Measurements from ENCODE around the gene SYNCRIP.
A peak's percentile ranks its signal among the peaks of the same experiment; 100 is the strongest.
"Not testable (repeated sequence)": the region's sequence is repeated elsewhere in the genome, so short reads cannot be mapped to it uniquely, and the experiment has no call there.

Gene SYNCRIP

DNA sequence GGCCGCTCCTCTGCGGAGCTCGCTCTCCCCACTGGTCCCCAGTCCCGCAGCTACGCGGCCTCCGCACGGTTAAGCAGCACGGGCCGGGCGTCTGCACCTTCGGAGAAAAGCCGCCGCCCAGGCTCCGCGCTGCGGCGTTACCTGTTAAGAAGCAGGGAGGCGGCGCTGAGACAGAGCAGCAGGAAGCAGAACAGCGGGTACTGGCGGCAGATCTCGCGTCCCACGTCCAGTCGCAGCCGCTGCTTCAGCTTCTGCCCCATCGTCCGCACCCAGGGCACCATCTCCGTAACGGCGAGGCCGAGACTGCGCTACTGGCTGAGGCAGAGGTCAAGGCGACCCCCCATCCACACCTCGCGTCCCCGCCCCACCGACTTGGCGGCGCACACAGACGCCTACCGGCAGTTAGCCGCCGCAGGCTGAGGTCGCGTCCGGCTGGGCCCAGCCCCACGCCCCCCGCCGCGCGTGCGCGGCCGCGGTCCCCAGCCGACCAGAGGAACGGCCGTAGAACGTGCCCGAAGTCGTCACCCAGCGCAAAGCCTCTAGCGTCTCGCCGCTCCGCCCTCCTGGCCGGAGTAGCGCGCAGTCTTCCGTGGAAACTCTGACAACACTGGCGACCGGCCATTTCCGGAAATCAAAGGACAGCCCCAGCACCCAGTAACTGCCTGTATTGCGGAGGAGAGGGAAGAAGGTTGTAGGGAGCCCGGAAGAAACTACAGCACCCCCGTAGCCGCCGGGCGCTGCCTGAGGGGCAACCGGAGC, 49.1 kb downstream of the SYNCRIP start, which contains the start of gene SNX14:
Gene SNX14 (minus strand): TSS at position 421 of the 759 bp plus-strand sequence. CDS start 140 bp downstream, at position 281.
- peak; percentile 36 for DNase-seq

DNA sequence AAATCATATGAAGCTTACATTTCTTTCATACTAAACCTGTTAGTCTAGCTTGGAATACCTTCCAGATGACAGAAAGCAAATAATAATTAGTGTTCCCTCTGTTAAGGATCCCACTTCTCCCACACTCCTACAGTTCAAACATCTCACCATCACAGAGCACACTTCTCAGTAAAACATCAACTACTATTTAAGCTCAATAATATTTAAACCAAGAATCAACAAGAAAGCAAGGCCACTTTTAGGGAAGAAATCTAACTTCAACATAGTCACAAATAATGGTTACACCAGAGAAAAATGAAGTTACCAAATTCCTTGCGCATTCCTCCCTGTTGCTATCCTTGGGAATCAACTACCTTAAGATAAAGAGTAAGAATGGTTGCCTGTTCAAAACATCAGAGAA, 50.7 kb downstream of the SYNCRIP start:
- DNase-seq = no peak

DNA sequence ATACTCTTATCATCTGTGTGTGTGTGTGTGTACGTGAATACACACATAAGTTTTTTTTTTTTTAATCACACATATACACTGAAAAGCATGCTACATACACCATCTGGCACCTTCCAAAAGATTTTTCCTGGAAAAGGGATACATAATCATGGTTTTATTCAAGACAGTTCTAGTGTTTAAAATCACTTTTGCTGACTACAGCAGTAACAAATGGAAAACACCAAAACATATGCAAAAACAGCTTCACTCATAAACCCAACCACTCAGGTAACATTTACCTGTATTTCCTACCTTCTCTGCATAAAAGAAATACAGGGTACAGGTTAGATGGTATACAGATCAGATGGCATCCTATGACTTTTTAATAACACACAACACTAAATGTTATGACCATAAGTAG, 51.5 kb downstream of the SYNCRIP start:
- DNase-seq = no peak

DNA sequence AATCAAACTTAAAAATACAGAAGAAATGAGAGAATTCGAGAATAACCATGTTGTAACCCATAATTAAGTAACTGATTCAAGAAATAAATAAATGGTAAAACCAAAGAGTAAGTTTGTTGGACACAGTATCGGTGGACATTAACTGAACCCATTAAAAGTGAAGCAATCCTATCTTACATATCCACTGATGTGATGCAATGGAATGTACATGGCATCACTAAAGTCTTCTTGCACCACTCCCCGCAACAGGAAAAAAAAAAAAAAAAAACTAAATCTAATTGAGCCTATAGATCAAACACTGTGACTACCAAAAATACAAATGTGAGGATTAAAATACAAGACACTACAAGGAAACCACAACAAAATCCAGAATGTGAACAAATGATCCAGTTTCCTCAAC, 56.9 kb downstream of the SYNCRIP start:
- DNase-seq = no peak

DNA sequence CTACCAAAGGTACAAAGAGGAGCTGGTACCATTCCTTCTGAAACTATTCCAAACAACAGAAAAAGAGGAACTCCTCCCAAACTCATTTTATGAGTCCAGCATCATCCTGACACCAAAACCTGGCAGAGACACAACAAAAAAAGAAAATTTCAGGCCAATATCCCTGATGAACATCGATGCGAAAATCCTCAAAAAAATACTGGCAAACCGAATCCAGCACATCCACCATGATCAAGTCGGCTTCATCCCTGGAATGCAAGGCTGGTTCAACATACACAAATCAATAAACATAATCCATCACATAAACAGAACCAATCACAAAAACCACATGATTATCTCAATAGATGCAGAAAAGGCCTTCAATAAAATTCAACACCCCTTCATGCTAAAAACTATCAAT, 59.9 kb downstream of the SYNCRIP start:
- DNase-seq = not testable (repeated sequence)

DNA sequence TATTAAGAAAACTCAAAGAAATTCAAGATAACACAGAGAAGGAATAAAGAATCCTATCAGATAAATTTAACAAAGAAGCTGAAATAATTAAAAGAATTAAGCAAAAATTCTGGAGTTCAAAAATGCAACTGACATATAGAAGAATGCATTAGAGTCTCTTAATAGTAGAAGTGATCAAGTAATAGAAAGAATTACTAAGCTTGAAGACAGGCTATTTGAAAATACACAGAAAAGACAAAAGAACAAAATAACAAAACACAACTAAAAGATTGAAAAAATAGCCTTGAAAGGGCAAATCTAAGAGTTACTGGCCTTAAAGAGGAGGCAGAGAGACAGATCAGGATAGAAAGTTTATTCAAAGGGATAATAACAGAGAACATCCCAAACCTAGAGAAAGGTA, 61.1 kb downstream of the SYNCRIP start:
- DNase-seq = no peak

DNA sequence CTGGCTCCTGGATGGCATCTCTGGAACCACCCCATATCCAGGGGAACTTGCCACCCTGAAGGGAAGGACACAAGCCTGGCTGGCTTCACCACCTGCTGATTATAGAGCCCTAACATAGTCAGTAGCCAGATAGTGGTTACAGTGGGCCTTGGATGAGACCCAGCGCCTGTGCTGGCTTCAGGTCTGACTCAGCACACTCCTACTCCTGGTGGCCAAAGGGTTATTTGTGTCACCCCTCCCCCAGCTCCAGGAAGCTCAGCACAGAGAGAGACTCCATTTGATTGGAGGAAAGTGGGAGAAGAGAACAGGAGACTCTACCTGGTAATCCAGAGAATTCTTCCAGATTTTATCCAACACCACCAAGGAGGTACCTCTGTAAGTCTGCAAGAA, 61.8 kb downstream of the SYNCRIP start:
- DNase-seq = no peak

DNA sequence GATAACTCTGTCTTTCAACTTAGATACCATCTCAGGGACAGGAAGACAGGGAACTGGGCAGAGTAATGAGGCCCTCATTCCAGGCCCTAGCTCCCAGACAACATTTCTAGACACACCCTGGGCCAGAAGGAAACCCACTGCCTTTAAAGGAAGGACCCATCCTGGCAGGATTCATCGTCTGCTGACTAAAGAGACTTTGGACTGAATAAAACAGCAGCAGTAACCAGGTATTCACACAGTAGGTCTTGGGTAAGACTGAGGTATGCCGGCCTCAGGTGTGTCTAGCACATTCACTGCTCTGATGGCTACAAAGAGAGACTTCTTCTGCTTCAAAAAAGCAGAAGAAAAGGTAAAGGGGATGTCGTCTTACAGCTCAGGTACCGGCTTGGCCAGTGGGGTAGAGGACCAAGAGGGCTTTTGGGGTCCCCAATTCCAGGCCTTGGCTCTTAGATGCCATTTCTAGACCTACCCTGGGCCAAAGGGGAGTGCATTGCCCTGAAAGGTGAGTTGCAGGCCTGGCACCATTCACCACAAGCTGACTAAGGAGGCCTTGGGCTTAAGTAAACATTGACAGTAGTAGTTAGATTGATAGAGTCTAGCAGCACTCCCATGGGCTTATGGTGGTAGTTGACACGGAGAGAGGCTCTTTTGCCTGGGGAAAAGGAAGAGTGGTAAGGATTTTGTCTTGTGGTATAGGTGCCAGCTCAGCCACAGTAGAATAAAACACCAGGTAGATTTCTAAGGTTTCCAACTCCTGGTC, 62.4 kb downstream of the SYNCRIP start:
- DNase-seq = no peak

DNA sequence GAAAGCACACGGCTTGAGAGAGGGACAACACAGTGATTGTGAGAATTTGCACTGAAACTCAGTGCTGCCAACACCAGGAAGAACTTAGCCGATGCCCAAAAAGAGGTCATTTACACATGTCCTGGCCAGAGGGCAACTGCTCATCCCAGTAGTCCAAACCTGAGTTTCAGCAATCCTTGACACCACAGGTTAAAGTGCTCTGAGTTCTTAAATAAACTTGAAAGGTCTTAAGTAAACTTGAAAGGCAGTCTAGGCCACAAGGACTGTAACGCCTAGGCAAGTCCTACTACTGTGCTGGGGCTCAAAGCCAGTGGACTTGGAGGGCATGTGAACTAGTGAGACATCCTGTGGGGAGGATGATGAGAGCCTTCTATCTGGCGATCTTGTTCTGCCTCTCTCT, 63.1 kb downstream of the SYNCRIP start:
- no peak for DNase-seq

DNA sequence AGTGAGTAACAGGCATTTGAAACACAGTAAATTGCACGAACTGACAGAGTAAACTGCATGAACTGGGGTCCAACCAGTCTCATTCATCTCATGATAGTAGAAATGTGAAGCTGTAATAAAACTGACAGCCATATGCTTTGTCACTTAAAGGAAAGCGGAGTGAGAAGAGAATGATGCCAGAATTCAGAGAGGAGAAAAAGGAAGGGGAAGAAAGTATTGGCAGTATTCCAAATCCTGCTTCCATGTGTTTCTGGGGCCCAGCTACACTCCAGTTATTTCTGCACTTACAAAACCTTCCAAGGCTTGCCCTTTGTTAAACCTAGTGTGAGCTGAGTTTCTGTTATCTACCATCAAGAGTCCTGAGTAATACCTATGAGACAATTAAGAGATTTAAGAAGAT, 66.2 kb downstream of the SYNCRIP start:
- no peak for DNase-seq

DNA sequence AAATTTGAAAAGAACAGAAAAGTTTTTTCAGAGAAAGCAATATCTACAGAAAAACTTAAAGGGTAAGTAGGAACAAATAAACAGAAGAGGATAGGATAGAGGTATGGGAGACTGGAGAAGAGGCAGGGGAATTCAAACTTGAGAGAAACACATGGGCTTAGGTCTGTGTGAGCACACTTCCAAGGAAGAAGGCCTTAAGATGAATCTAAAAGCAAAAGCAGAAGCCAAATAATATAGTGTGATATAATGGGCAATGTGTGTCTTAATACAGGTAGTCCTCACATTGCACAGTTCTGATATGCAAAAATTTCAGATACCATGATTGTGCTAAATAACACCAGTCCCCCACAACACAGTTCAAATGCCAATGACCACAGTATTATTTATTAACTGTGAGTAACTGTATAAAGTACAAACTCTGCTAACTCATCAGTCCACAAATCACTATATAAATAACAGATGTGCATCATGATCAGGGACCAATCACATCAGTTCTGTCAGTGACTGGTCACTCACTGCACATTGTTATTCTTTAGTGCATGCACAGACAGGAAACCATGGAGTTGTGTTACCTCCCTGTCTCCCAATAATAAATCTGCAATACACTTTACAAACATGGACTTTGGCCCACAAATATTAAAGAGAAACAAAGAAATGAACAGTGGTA, 67.6 kb downstream of the SYNCRIP start:
- DNase-seq = no peak

DNA sequence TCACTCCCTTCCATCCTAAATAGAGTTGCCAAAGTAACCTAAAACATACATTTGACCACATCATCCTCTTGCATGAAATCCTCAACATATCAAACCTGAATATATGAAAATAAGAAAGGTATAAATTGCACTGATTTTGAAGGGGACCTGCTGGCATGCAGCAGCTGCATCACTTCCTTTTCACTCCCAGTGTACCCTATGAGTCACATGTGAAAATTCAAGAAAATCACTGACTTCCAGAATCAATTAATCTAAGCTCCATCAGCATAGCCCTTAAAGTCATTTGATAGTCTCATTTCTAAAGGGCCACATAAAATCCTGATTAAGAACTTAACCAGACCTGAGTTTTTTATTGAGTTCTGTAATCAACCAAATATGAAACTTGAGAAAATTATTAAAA, 73.4 kb downstream of the SYNCRIP start:
- no peak for DNase-seq

DNA sequence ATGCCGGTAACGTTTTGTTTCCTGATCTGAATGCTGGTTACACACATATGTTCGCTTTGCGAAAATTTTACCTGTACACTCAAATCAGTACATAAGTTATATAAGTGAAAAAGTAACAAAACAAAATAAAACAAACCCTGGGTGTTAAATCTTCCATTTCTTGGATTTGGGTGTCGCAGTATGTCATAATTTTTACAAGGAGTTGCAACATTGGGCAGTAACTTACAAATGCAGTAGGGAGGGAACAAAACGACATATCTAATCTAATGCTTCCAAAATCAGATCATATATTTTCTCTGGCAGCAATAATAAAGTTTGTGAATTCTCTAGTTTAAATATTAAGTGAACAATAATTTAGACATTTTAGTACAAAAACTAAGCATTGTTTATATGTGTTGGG, 74.3 kb downstream of the SYNCRIP start:
- DNase-seq = no peak

DNA sequence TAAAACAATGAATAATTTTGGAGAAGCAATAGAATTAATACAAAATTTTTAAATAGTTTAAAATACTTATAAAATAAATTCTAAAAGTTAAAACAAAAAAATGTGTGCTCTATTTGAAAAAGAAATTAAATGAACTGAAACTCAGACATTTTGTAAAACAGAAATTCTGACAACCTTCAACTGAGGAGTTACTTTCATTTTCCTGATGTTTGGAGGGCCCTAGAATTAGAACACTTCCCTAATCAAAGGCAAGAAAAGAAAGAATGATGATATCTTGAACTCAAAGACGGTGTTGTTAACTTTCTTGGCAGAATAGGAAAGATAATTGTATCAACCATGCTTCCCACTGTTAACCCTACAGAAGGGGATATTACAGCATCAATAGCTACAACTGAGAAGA, 77.0 kb downstream of the SYNCRIP start:
- no peak for DNase-seq

DNA sequence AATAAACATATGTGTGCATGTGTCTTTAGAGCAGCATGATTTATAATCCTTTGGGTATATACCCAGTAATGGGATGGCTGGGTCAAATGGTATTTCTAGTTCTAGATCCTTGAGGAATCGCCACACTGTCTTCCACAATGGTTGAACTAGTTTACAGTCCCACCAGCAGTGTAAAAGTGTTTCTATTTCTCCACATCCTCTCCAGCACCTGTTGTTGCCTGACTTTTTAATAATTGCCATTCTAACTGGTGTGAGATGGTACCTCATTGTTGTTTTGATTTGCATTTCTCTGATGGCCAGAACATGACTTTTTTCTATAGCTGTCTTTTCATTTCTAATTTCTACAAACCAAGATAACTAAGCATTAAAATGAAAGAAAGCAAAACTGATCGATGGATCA, 78.5 kb downstream of the SYNCRIP start:
- not testable (repeated sequence) for DNase-seq

Measured in NCI-H187 treated with DMSO at 0.1 percent for 48 hours (cell line).